Type B pancreatic cell (in vitro differentiated cells): Measurements from ENCODE around the gene MAMDC4. TPM values are rescaled to one million over a fixed set of nuclear protein-coding genes. Genes with fewer than 3 reads are reported as not detected.

Experiments
- DNase-seq: peaks from one replicate; pipeline ENCODE4 v3.0.0; 2021; ENCODE audit warnings: mixed read lengths; ENCODE audit not compliant: unreplicated experiment; ENCODE audit errors: extremely low spot score
- H3K27ac Mint-ChIP-seq: 2 replicates; pipeline ENCODE4 v1.8.0; 2021; ENCODE audit warnings: mild to moderate bottlenecking, mixed read lengths
- H3K27me3 Mint-ChIP-seq: 2 replicates; pipeline ENCODE4 v1.8.0; 2021; ENCODE audit warnings: mixed read lengths
- H3K36me3 Mint-ChIP-seq: 2 replicates; pipeline ENCODE4 v1.8.0; 2021; ENCODE audit warnings: mixed read lengths
- H3K4me1 Mint-ChIP-seq: one replicate; pipeline ENCODE4 v1.8.0; 2021; ENCODE audit warnings: mixed read lengths; ENCODE audit not compliant: unreplicated experiment
- H3K4me3 Mint-ChIP-seq: 2 replicates; pipeline ENCODE4 v1.8.0; 2021; ENCODE audit warnings: mild to moderate bottlenecking, mixed read lengths
- H3K9me3 Mint-ChIP-seq: 2 replicates; pipeline ENCODE4 v1.8.0; 2021; ENCODE audit warnings: mixed read lengths
- CTCF ChIP-seq: fragments of 200-600 bp; sonication (generic); conservative IDR thresholded peaks from 2 replicates; pipeline ENCODE4 v1.5.0; 2021; ENCODE audit warnings: antibody characterized with exemption, mild to moderate bottlenecking
- total RNA-seq: library from RNA; stranded (reverse); gene quantifications from 2 replicates; pipeline ENCODE4 v1.2.1, GENCODE V29; 2021; ENCODE audit warnings: low replicate concordance

Gene MAMDC4
- total RNA-seq, 1 donor from 2014 or later, result 29.1 TPM

GRCh38 chr9:136806067-136806466, 46.1 kb upstream of the MAMDC4 start:
- peak overlapping the region; percentile 89 for H3K4me3 Mint-ChIP-seq

GRCh38 chr9:136806631-136807201, 45.4 kb upstream of the MAMDC4 start:
- Mint-ChIP-seq H3K27me3 (no peaks in the 10 kb centered on the region), H3K4me3 (peak overlapping the region; percentile 89), H3K36me3 (peaks cover 11% of the 10 kb centered on the region), H3K27ac (peak overlapping the region; percentile 76), H3K9me3 (no peaks in the 10 kb centered on the region), H3K4me1 (peaks cover 11% of the 10 kb centered on the region)
- DNase-seq, result no peak
- TF ChIP-seq CTCF, result no peak

More at GRCh38 chr9:136806067-136806466, 46.1 kb upstream of the MAMDC4 start:
- no peak for DNase-seq
- TF ChIP-seq CTCF, result no peak
- peaks cover 5% of the 10 kb centered on the region for H3K27me3 Mint-ChIP-seq
- peaks cover 10% of the 10 kb centered on the region for H3K36me3 Mint-ChIP-seq
- no peak overlapping the region for H3K27ac Mint-ChIP-seq
- no peaks in the 10 kb centered on the region for H3K9me3 Mint-ChIP-seq
- H3K4me1 Mint-ChIP-seq, result peaks cover 10% of the 10 kb centered on the region

- Mint-ChIP-seq H3K4me1 (peaks cover 11% of the 10 kb centered on the region), H3K27me3 (no peaks in the 10 kb centered on the region), H3K9me3 (no peaks in the 10 kb centered on the region), H3K27ac (peak within 1 kb of the TSS; percentile 84), H3K4me3 (peak within 1 kb of the TSS; percentile 89), H3K36me3 (peaks cover 11% of the 10 kb centered on the region)
- DNase-seq, result peak; percentile 86
- no peak for TF ChIP-seq CTCF
These were observed 44.7 kb upstream of the MAMDC4 start, which contains the start of gene RABL6 for GRCh38 chr9:136807281-136808074. Gene RABL6, plus strand, starts transcription at chr9:136807948. Its CDS starts 249 bp downstream, at chr9:136808197.

- H3K27me3 Mint-ChIP-seq, result no peaks in the 10 kb centered on the region
These were observed 43.9 kb upstream of the MAMDC4 start for GRCh38 chr9:136808075-136808805.

More at GRCh38 chr9:136808075-136808805, 43.9 kb upstream of the MAMDC4 start:
- no peak for TF ChIP-seq CTCF
- peak; percentile 77 for DNase-seq
- peaks cover 11% of the 10 kb centered on the region for H3K36me3 Mint-ChIP-seq
- H3K27ac Mint-ChIP-seq, result peak overlapping the region; percentile 84
- H3K4me3 Mint-ChIP-seq, result peak overlapping the region; percentile 87
- no peaks in the 10 kb centered on the region for H3K9me3 Mint-ChIP-seq
- H3K4me1 Mint-ChIP-seq, result peaks cover 11% of the 10 kb centered on the region
